Astrocyte (in vitro differentiated cells and primary cell): ENCODE results near the gene CACNA2D4.

Experiments used
- EZH2 ChIP-seq: IDR thresholded peaks from 2 replicates; pipeline ENCODE4 v1.6.1; 2012; ENCODE audit warnings: mild to moderate bottlenecking, low read length, inconsistent platforms; ENCODE audit not compliant: insufficient read depth
- TF ChIP-seq, protein P1 (sequence below): IDR thresholded peaks from 2 replicates; pipeline ENCODE4 v1.5.1; 2011; ENCODE audit warnings: low read depth, mild to moderate bottlenecking, inconsistent platforms, low read length, moderate library complexity; ENCODE audit not compliant: insufficient read depth

DNA sequence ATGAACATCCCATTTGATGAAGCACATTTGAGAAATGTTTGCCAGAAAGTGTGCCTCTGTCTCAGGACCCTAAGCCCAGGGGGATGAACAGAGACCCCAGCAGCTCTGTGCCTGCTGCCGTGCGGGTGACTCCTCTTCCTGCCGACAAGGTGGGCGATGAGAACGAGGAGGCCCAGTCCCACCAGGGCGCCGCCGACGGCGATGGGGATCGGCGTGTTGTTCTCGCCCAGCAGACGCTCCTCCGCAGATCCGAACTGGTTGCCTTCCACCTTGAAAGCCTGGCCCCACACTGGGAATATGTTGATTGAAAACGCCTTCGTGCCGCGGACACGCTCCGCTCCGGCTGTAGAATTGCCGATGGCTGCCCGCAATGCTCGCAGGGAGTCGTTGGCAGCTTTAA lies 54.0 kb downstream of the CACNA2D4 start:
- TF ChIP-seq, protein P1, sequence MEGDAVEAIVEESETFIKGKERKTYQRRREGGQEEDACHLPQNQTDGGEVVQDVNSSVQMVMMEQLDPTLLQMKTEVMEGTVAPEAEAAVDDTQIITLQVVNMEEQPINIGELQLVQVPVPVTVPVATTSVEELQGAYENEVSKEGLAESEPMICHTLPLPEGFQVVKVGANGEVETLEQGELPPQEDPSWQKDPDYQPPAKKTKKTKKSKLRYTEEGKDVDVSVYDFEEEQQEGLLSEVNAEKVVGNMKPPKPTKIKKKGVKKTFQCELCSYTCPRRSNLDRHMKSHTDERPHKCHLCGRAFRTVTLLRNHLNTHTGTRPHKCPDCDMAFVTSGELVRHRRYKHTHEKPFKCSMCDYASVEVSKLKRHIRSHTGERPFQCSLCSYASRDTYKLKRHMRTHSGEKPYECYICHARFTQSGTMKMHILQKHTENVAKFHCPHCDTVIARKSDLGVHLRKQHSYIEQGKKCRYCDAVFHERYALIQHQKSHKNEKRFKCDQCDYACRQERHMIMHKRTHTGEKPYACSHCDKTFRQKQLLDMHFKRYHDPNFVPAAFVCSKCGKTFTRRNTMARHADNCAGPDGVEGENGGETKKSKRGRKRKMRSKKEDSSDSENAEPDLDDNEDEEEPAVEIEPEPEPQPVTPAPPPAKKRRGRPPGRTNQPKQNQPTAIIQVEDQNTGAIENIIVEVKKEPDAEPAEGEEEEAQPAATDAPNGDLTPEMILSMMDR: no peak
- no peak for TF ChIP-seq EZH2
